ENCODE data around the gene KYAT1. TPM values are rescaled to one million over a fixed set of nuclear protein-coding genes. Genes with fewer than 3 reads are reported as not detected.
A peak's percentile ranks its signal among the peaks of the same experiment; 100 is the strongest.

Gene KYAT1
- total and polyA plus RNA-seq, 2 of the 13 experiments (the other 11 are each of a cell fraction or from before 2014, with no cell fraction given): 9.2 to 46.5 TPM

GRCh38 chr9:128918921-128919320, 37.2 kb upstream of the KYAT1 start (continued):
- TF ChIP-seq ZNF740 (CRISPR knock-in tag; IDR thresholded peaks at IDR 0.05) (no peak), ATF2 (CRISPR knock-in tag; IDR thresholded peaks at IDR 0.05) (no peak), ZSCAN5A (CRISPR knock-in tag; IDR thresholded peaks at IDR 0.05; ENCODE audit: borderline replicate concordance) (no peak), JUN (CRISPR knock-in tag; IDR thresholded peaks at IDR 0.05) (no peak), KDM3A (CRISPR knock-in tag; IDR thresholded peaks at IDR 0.05; ENCODE audit: low read depth) (0 out of 2 replicates have a peak, but pooled peaks have one; percentile 21), TARDBP (CRISPR knock-in tag; IDR thresholded peaks at IDR 0.05) (no peak), IRF2 (CRISPR knock-in tag; IDR thresholded peaks at IDR 0.05) (no peak), FIP1L1 (IDR thresholded peaks at IDR 0.05; ENCODE audit: borderline replicate concordance, insufficient read depth, low read depth, low read length) (no peak), SOX5 (CRISPR knock-in tag; IDR thresholded peaks at IDR 0.05; ENCODE audit: borderline replicate concordance) (no peak), RORA (CRISPR knock-in tag; IDR thresholded peaks at IDR 0.05) (no peak), ZNF354B (CRISPR knock-in tag; IDR thresholded peaks at IDR 0.05) (no peak), AGO2 (optimal IDR thresholded peaks at IDR 0.05; ENCODE audit: low read depth, low read length) (no peak), RBM22 (optimal IDR thresholded peaks at IDR 0.05; ENCODE audit: low read length) (no peak), ZBTB7B (CRISPR knock-in tag; IDR thresholded peaks at IDR 0.05) (no peak), ZNF614 (CRISPR knock-in tag; IDR thresholded peaks at IDR 0.05; ENCODE audit: borderline replicate concordance) (no peak), ZNF513 (CRISPR knock-in tag; conservative IDR thresholded peaks at IDR 0.05) (no peak), ZNF292 (CRISPR knock-in tag; IDR thresholded peaks at IDR 0.05; ENCODE audit: borderline replicate concordance, low read depth) (no peak), HINFP (CRISPR knock-in tag; IDR thresholded peaks at IDR 0.05; ENCODE audit: low read depth) (no peak), ZFP91 (CRISPR knock-in tag; IDR thresholded peaks at IDR 0.05; ENCODE audit: borderline replicate concordance) (0 out of 2 replicates have a peak, but pooled peaks have one; percentile 33), MEF2D (CRISPR knock-in tag; IDR thresholded peaks at IDR 0.05) (no peak), RAD51 (IDR thresholded peaks at IDR 0.05; ENCODE audit: borderline replicate concordance) (no peak)
